HS-5 (cell line): ENCODE measurements around the gene OPRD1.
"Not testable (repeated sequence)": the region's sequence is repeated elsewhere in the genome, so short reads cannot be mapped to it uniquely, and the experiment has no call there.

Source experiments
- DNase-seq: peaks from one replicate; pipeline ENCODE4 v3.0.0-alpha.2; 2012; ENCODE audit warnings: low read depth

The OPRD1 gene

GRCh38 chr1:28811766-28812668 is at the start of gene OPRD1:
TSS of gene OPRD1 (plus strand) at chr1:28812170. CDS start at chr1:28812384, 214 bp downstream.
- DNase-seq, result no peak

GRCh38 chr1:28766532-28767183 is 45.3 kb upstream of the OPRD1 start:
- no peak for DNase-seq

GRCh38 chr1:28770601-28771165 is 41.3 kb upstream of the OPRD1 start:
- DNase-seq, result no peak

GRCh38 chr1:28771921-28772320 is 40.0 kb upstream of the OPRD1 start:
- not testable (repeated sequence) for DNase-seq

GRCh38 chr1:28773105-28773504 is 38.9 kb upstream of the OPRD1 start:
- no peak for DNase-seq

GRCh38 chr1:28775121-28775942 is 36.6 kb upstream of the OPRD1 start:
- DNase-seq, result no peak

- DNase-seq, result no peak
Measured at GRCh38 chr1:28776341-28776740, 35.6 kb upstream of the OPRD1 start.

GRCh38 chr1:28778021-28778420 is 33.9 kb upstream of the OPRD1 start:
- no peak for DNase-seq

- no peak for DNase-seq
Measured at GRCh38 chr1:28779751-28780408, 32.1 kb upstream of the OPRD1 start.

- no peak for DNase-seq
Measured at GRCh38 chr1:28781305-28781704, 30.7 kb upstream of the OPRD1 start.

GRCh38 chr1:28782011-28782410 is 30.0 kb upstream of the OPRD1 start:
- no peak for DNase-seq

GRCh38 chr1:28783363-28783762 is 28.6 kb upstream of the OPRD1 start:
- DNase-seq, result no peak

- DNase-seq, result no peak
Measured at GRCh38 chr1:28789412-28789811, 22.6 kb upstream of the OPRD1 start.

- DNase-seq, result no peak
Measured at GRCh38 chr1:28789816-28790215, 22.2 kb upstream of the OPRD1 start.

GRCh38 chr1:28790377-28791035 is 21.5 kb upstream of the OPRD1 start:
- DNase-seq, result no peak

GRCh38 chr1:28791929-28792328 is 20.0 kb upstream of the OPRD1 start:
- not testable (repeated sequence) for DNase-seq

- DNase-seq, result no peak
Measured at GRCh38 chr1:28792644-28793121, 19.3 kb upstream of the OPRD1 start.

GRCh38 chr1:28794582-28794981 is 17.4 kb upstream of the OPRD1 start:
- DNase-seq, result not testable (repeated sequence)

- DNase-seq, result no peak
Measured at GRCh38 chr1:28796352-28797211, 15.4 kb upstream of the OPRD1 start.

- DNase-seq, result no peak
Measured at GRCh38 chr1:28800324-28800723, 11.6 kb upstream of the OPRD1 start.
